Activated naive CD4-positive, alpha-beta T cell treated with anti-CD3 and anti-CD28 coated beads for 36 hours (primary cell): Measurements from ENCODE around the gene RIOK3. TPM values are rescaled to one million over a fixed set of nuclear protein-coding genes. Genes with fewer than 3 reads are reported as not detected.
A peak's percentile ranks its signal among the peaks of the same experiment; 100 is the strongest.

Experiments
- CTCF ChIA-PET: fragments of 350-600 bp; sonication (Branson Sonifier 250); formaldehyde crosslinking; loops from one replicate; lab custom pipeline; 2021; ENCODE audit warnings: antibody characterized with exemption; lab: Charles Lee
- DNase-seq: peaks from one replicate; pipeline ENCODE4 v3.0.0-alpha.2; 2020
- H3K27ac Mint-ChIP-seq: one replicate; pipeline ENCODE4 v1.8.0; 2021; ENCODE audit warnings: mild to moderate bottlenecking, mixed read lengths
- H3K27me3 Mint-ChIP-seq: one replicate; pipeline ENCODE4 v1.8.0; 2021; ENCODE audit warnings: low read depth, mixed read lengths
- H3K36me3 Mint-ChIP-seq: one replicate; pipeline ENCODE4 v1.8.0; 2021; ENCODE audit warnings: low read depth, mixed read lengths
- H3K4me1 Mint-ChIP-seq: one replicate; pipeline ENCODE4 v1.8.0; 2021; ENCODE audit warnings: low read depth, mixed read lengths
- H3K4me3 Mint-ChIP-seq: one replicate; pipeline ENCODE4 v1.8.0; 2021; ENCODE audit warnings: mild to moderate bottlenecking, moderate library complexity, mixed read lengths
- H3K9me3 Mint-ChIP-seq: one replicate; pipeline ENCODE4 v1.8.0; 2021; ENCODE audit warnings: mixed read lengths
- intact Hi-C: fragments of 100-400 bp; cut with micrococcal nuclease; formaldehyde crosslinking; loops from one replicate; pipeline ENCODE4 v1.15.1; 2023
- total RNA-seq, 2 experiments: library from RNA; stranded (reverse); gene quantifications; one replicate each; pipeline ENCODE4 v1.2.3, GENCODE V29; 2021

The RIOK3 gene
- total RNA-seq, result 10 to 100 TPM; 53.8 to 59.5 TPM

GRCh38 chr18:23452728-23453679 lies at the start of gene RIOK3:
RIOK3 (plus strand) TSS chr18:23453287; CDS start chr18:23453440, 153 bp downstream.
- Mint-ChIP-seq H3K27ac (peak within 1 kb of the TSS; percentile 91), H3K9me3 (no peaks in the 10 kb centered on the region), H3K36me3 (no peaks in the 10 kb centered on the region), H3K27me3 (no peaks in the 10 kb centered on the region), H3K4me3 (peak within 1 kb of the TSS; percentile 99), H3K4me1 (peaks cover 42% of the 10 kb centered on the region)
- peak; percentile 94 for DNase-seq
- CTCF ChIA-PET, result interaction anchor here (0.5 to 1.4 kb wide), 3 partner anchors 46 to 90 kb away, joined by 3 to 6 read pairs (median 5); no protein-coding TSS in a partner anchor
- intact Hi-C loops, result loop anchor here (1.0 to 5.0 kb wide), 8 partner anchors 15 to 1841 kb away; partner anchors contain the start of genes NPC1, RBBP8, RMC1 and SNRPD1

- Mint-ChIP-seq H3K4me1 (peaks cover 4% of the 10 kb centered on the region), H3K36me3 (peaks cover 6% of the 10 kb centered on the region), H3K9me3 (peaks cover 2% of the 10 kb centered on the region), H3K4me3 (no peak overlapping the region), H3K27me3 (no peaks in the 10 kb centered on the region), H3K27ac (no peak overlapping the region)
- intact Hi-C loops, result no loop called here
- no peak for DNase-seq
- CTCF ChIA-PET, result interaction anchor here (0.6 to 1.0 kb wide), 3 partner anchors 145 to 332 kb away, joined by 3 to 4 read pairs (median 3); no protein-coding TSS in a partner anchor
Observed at GRCh38 chr18:23403310-23403709, 49.8 kb upstream of the RIOK3 start.

GRCh38 chr18:23405636-23406035 lies 47.5 kb upstream of the RIOK3 start:
- peaks cover 4% of the 10 kb centered on the region for H3K36me3 Mint-ChIP-seq
- no peak overlapping the region for H3K27ac Mint-ChIP-seq
- no peak overlapping the region for H3K4me3 Mint-ChIP-seq
- no peak for DNase-seq
- intact Hi-C loops, result no loop called here
- no peaks in the 10 kb centered on the region for H3K4me1 Mint-ChIP-seq
- CTCF ChIA-PET, result interaction anchor here (0.9 to 1.3 kb wide), 3 partner anchors 13 to 274 kb away, joined by 3 to 5 read pairs (median 4); no protein-coding TSS in a partner anchor
- no peaks in the 10 kb centered on the region for H3K27me3 Mint-ChIP-seq
- H3K9me3 Mint-ChIP-seq, result peaks cover 2% of the 10 kb centered on the region

DNA sequence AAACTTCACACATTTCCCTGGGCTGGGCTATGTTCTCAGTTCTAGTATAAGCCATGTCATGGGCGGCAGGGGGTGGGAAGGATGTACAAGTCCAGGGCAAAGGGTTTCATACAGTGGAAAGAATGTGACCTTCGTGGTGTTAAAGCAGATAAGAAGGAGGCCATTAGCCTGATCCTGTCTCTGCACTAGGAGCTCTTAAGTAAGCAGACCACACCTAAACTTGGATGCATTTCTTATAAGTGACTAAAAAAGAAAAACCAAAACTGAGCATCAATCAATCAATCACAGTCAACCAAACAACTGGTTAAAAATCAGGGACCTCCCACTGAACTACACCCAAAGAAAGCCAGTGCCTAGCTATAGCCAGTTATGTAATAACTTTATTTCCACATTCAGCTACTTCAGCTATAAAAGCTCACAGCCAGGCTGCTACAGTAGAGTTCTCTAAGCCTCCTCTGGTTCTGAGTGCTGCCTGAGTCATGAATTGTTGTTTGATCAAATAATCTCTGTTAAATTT lies 46.8 kb upstream of the RIOK3 start:
- H3K9me3 Mint-ChIP-seq, result peaks cover 2% of the 10 kb centered on the region
- H3K4me3 Mint-ChIP-seq, result no peak overlapping the region
- no peaks in the 10 kb centered on the region for H3K4me1 Mint-ChIP-seq
- no peak overlapping the region for H3K27ac Mint-ChIP-seq
- DNase-seq, result no peak
- intact Hi-C loops, result no loop called here
- H3K36me3 Mint-ChIP-seq, result peaks cover 4% of the 10 kb centered on the region
- H3K27me3 Mint-ChIP-seq, result no peaks in the 10 kb centered on the region
- CTCF ChIA-PET, result interaction anchor here (0.9 to 1.3 kb wide), 3 partner anchors 14 to 275 kb away, joined by 3 to 5 read pairs (median 4); no protein-coding TSS in a partner anchor

DNA sequence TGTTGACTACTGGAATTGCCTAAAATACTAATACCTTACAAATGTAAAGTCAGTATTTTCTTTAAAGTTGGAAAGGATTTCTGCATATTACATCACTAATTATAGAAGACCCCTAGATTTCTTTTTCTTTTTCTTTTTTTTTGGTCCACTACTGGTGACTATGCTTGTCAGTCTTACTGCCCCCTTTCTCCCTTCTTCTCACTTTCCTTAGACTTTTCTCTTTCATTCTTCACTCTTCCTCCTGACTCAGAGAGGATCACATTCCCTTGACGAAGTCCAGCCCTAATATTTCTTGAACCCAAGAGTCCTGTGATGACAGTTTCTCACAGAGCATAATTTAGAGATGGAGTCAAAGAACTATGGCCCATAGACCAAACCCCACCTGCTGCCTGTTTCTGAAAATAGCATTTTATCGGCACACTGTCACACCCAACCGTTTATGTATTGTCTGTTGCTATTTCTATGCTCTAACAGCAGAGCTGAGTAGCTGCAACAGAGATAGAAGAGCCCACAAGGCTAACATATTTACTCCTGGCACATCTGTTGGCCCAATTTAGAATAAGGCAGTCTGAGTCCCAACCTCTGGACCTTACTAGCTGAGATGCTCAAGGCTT lies 40.6 kb upstream of the RIOK3 start:
- no peaks in the 10 kb centered on the region for H3K9me3 Mint-ChIP-seq
- no peaks in the 10 kb centered on the region for H3K36me3 Mint-ChIP-seq
- no peaks in the 10 kb centered on the region for H3K4me1 Mint-ChIP-seq
- DNase-seq, result no peak
- intact Hi-C loops, result loop anchor here (5.0 kb wide), 2 partner anchors 335 to 600 kb away; no protein-coding TSS in a partner anchor
- no peak overlapping the region for H3K4me3 Mint-ChIP-seq
- no peak overlapping the region for H3K27ac Mint-ChIP-seq
- H3K27me3 Mint-ChIP-seq, result no peaks in the 10 kb centered on the region
- CTCF ChIA-PET, result interaction anchor here (0.7 to 4.0 kb wide), 16 partner anchors 12 to 483 kb away, joined by 3 to 28 read pairs (median 4); no protein-coding TSS in a partner anchor

DNA sequence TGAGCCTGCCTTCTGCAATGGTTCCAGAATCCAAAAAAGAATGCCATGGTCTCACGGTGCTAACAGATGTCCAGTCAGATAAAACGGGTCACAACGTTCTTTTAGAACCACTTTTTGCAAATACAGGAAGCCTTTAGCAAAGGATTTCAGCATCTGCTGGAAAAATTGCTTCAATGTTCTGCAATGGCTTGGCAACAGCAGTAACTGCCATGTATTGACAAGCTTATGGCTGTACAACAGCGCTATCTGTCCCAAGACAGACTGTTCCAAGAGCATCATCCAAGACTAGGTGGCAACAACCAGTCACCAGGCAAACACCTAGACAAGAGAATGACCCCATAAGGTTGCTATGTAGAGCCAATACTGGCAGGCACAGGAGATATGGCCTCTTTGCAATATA lies 37.6 kb upstream of the RIOK3 start:
- CTCF ChIA-PET, result interaction anchor here (1.3 to 2.4 kb wide), 2 partner anchors 282 to 284 kb away, joined by 8 to 9 read pairs; no protein-coding TSS in a partner anchor
- no peaks in the 10 kb centered on the region for H3K4me1 Mint-ChIP-seq
- no peaks in the 10 kb centered on the region for H3K9me3 Mint-ChIP-seq
- no peaks in the 10 kb centered on the region for H3K36me3 Mint-ChIP-seq
- H3K27me3 Mint-ChIP-seq, result no peaks in the 10 kb centered on the region
- H3K27ac Mint-ChIP-seq, result no peak overlapping the region
- no peak overlapping the region for H3K4me3 Mint-ChIP-seq
- intact Hi-C loops, result no loop called here
- DNase-seq, result no peak

DNA sequence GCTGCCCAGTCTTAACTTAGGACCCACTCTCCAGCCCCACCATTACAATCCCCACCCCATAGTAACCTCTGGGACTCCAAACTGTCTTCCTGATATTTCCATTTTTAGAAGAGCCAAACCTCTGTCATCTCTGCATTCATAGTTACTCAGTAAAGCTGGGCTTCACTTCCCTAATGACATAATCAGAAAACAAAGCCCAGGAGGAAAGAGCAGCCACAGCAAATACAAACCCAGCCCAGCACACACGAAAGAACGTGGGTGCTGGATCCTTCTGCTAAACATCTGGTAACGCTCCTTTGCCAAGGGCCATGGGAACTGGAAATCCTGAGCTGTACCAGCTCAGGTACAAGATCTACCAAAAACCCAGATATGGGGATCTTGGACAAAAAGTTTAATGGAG lies 36.8 kb upstream of the RIOK3 start:
- H3K4me1 Mint-ChIP-seq, result no peaks in the 10 kb centered on the region
- no peaks in the 10 kb centered on the region for H3K9me3 Mint-ChIP-seq
- H3K27me3 Mint-ChIP-seq, result no peaks in the 10 kb centered on the region
- no peak for DNase-seq
- no peak overlapping the region for H3K4me3 Mint-ChIP-seq
- intact Hi-C loops, result no loop called here
- CTCF ChIA-PET, result interaction anchor here (1.3 to 2.4 kb wide), 2 partner anchors 283 to 285 kb away, joined by 8 to 9 read pairs; no protein-coding TSS in a partner anchor
- H3K36me3 Mint-ChIP-seq, result no peaks in the 10 kb centered on the region
- H3K27ac Mint-ChIP-seq, result peak overlapping the region; percentile 35

DNA sequence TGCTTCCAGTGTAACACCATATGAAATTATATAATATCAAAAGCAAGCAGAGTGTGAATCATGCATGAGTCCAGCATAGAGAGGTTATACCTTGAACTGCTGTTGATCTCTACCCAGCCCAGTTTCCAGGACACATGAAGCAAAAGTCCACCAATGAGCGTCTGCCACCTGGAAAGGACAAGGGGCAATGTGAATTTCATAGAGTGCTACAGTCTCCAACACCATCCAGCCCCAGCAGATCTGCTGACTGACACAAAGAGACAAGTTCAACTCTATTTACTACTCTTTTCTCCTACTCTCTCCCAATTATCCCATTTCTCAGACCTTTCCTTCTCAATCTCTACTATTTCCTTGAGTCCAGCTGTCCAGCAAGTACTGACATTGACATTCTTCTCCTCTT lies 31.8 kb upstream of the RIOK3 start:
- DNase-seq, result no peak
- H3K27me3 Mint-ChIP-seq, result no peaks in the 10 kb centered on the region
- no peaks in the 10 kb centered on the region for H3K4me1 Mint-ChIP-seq
- H3K9me3 Mint-ChIP-seq, result no peaks in the 10 kb centered on the region
- CTCF ChIA-PET, result no interaction called here
- no peak overlapping the region for H3K4me3 Mint-ChIP-seq
- intact Hi-C loops, result no loop called here
- H3K36me3 Mint-ChIP-seq, result peaks cover under 1% of the 10 kb centered on the region
- no peak overlapping the region for H3K27ac Mint-ChIP-seq

DNA sequence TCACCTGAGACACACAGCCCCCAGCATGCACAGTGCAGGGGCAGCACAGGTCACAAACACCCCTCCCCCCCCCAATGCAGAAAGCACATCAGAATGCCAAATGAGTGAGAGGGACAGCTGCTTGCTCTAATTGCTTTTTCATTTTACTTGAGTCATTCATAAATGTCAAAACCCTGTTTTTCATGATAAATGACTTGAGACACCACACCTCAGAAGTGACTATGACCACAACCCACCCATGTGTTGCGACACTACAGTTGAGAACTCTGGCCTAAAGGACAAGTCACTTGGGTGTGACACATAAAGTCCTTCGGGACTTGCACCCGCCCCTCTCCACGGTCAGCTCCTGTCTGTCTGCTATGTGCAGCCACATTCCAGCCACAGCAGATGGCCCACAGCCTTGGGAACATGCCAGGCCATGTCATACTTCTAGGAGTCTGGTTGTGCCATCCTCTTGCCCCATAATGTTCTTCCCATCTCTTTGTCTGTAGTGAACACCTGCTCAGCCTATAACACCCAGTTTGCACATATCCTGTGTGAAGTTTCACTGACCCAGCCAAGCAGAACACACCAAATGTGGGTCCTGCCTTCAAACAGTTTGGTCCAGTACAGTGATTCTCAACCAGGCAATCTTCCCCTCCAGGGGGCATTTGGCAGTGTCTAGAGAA lies 30.2 kb upstream of the RIOK3 start:
- no peaks in the 10 kb centered on the region for H3K4me1 Mint-ChIP-seq
- H3K4me3 Mint-ChIP-seq, result no peak overlapping the region
- H3K36me3 Mint-ChIP-seq, result peaks cover 2% of the 10 kb centered on the region
- intact Hi-C loops, result no loop called here
- no peaks in the 10 kb centered on the region for H3K27me3 Mint-ChIP-seq
- peaks cover 2% of the 10 kb centered on the region for H3K9me3 Mint-ChIP-seq
- CTCF ChIA-PET, result interaction anchor here (0.7 kb wide), 1 partner anchor 9 kb away, joined by 3 read pairs; no protein-coding TSS in a partner anchor
- DNase-seq, result no peak
- no peak overlapping the region for H3K27ac Mint-ChIP-seq

DNA sequence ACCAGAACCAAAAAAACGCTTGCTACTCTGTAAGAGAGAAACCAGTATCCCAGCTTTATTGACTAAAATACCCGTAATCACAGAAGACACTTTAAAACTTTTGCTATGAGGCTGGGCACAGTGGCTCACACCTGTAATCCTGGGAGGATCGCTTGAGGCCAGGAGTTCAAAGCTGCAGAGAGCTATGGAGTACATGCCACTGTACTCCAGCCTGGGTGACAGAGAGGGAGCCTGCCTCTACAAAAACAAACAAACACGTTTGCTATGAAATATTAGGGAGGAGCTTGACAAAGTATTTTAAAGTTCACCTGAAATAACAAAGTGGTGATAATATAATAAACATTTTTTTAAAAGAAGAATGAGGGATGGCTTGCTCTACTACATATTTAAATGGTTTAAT lies 28.5 kb upstream of the RIOK3 start:
- Mint-ChIP-seq H3K4me3 (no peak overlapping the region), H3K27me3 (no peaks in the 10 kb centered on the region), H3K9me3 (peaks cover 2% of the 10 kb centered on the region), H3K27ac (no peak overlapping the region), H3K4me1 (no peaks in the 10 kb centered on the region), H3K36me3 (peaks cover 10% of the 10 kb centered on the region)
- CTCF ChIA-PET, result interaction anchor here (0.9 to 1.2 kb wide), 2 partner anchors 12 to 293 kb away, joined by 3 read pairs; no protein-coding TSS in a partner anchor
- DNase-seq, result no peak
- intact Hi-C loops, result no loop called here

- peaks cover 2% of the 10 kb centered on the region for H3K9me3 Mint-ChIP-seq
- no peak overlapping the region for H3K27ac Mint-ChIP-seq
- DNase-seq, result no peak
- no peaks in the 10 kb centered on the region for H3K27me3 Mint-ChIP-seq
- H3K4me1 Mint-ChIP-seq, result no peaks in the 10 kb centered on the region
- intact Hi-C loops, result no loop called here
- no peak overlapping the region for H3K4me3 Mint-ChIP-seq
- H3K36me3 Mint-ChIP-seq, result peaks cover 15% of the 10 kb centered on the region
- CTCF ChIA-PET, result no interaction called here
Observed at GRCh38 chr18:23428821-23429220, 24.3 kb upstream of the RIOK3 start.
